GM18951 (cell line): ENCODE data around the gene NDUFA5.
"Not testable (repeated sequence)": the region's sequence is repeated elsewhere in the genome, so short reads cannot be mapped to it uniquely, and the experiment has no call there.

ENCODE experiments used
- POLR2A ChIP-seq: IDR thresholded peaks from 4 replicates; pipeline ENCODE4 v1.6.1; 2011; ENCODE audit warnings: mild to moderate bottlenecking; ENCODE audit not compliant: insufficient read length, insufficient read depth; ENCODE audit errors: extremely low read depth
- in situ Hi-C: fragments of 300-500 bp; cut with MboI; formaldehyde crosslinking; loops from one replicate; pipeline ENCODE4 v1.12.0; 2022; ENCODE audit warnings: low sequenced_read_pairs, mixed read lengths, inconsistent platforms; ENCODE audit not compliant: unreplicated experiment

NDUFA5 gene

DNA sequence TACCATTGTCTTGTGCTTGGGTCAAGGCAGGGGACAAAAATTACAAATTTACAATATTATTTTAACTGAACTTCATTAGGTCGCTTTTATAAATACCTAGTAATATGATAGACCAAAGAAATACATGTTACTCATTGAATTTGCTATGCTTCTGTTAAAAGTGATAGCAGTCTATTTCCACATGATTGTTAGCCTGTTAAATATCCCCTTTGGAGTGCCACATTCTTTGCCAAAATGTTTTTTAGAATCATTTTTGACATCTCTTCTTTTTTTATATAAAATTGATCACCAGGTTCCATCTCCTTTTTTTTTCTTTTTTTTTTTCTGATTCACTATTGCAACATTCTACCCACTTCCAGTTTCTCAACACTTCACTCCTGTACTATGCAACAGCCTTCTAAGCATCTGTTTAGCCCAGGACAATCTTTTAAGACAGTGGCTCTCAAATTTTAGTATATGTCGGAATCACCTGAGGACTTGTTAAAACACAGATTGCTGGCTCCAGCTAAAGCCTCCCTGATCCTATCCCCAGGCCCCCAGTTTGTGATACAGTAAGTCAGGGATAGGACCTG lies 16.4 kb upstream of the NDUFA5 start:
- no peak for TF ChIP-seq POLR2A
- in situ Hi-C loops = no loop called here

DNA sequence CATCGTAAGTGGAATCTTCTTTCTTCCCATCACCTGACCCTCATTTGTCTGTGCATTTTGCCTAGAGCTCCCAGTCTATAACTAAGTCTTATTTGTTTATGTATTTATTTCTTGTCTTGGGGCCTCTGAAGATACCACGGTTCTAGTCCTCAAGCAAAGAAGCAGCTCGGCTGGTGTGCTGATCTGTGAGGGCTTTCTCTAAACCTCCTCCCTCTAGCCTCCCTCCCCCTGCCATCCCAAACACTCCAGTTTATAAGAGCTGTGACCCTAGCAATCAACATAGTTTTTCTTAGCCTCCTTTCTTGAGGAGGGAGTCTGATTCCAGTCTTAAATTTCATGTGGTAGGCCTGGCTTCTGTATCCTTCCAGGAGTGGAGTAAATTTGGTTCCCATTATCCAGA lies 15.7 kb upstream of the NDUFA5 start:
- TF ChIP-seq POLR2A = no peak
- in situ Hi-C loops = no loop called here

DNA sequence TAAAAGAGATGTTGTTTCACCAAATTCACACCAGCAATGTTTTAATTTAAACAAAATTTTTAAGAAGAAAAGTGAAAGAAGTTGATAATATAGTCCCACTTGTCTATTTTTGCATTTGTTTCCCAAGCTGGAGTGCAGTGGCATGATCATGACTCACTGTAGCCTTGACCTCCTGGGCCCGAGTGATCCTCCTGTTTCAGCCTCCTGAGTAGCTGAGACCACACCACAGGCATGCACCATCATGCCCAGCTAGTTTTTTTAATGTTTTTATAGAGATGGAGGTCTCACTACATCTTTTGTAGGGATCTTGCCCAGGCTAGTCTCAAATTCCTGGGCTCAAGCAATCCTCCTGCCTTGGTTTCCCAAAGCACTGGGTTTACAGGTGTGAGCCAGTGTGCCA lies 14.1 kb upstream of the NDUFA5 start:
- in situ Hi-C loops = no loop called here
- TF ChIP-seq POLR2A = no peak

DNA sequence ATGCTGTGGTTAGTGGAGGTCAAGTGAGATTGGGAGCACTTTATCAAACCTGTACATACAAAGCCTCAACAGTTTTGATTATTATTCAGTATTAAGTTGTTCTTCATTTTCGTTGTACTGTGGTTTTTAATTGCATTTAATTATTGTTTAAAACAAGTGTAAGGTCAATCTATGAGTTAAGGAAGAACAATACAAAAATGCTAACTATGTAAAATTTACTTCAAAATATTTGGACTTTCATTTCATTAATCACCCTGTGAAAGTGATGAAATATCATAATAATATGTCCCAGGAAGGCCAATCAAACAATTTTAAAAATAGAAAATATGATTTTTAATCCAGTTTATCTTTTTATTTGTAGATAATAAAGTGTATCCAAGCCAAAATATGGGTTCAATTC lies 13.6 kb upstream of the NDUFA5 start:
- in situ Hi-C loops = no loop called here
- no peak for TF ChIP-seq POLR2A

DNA sequence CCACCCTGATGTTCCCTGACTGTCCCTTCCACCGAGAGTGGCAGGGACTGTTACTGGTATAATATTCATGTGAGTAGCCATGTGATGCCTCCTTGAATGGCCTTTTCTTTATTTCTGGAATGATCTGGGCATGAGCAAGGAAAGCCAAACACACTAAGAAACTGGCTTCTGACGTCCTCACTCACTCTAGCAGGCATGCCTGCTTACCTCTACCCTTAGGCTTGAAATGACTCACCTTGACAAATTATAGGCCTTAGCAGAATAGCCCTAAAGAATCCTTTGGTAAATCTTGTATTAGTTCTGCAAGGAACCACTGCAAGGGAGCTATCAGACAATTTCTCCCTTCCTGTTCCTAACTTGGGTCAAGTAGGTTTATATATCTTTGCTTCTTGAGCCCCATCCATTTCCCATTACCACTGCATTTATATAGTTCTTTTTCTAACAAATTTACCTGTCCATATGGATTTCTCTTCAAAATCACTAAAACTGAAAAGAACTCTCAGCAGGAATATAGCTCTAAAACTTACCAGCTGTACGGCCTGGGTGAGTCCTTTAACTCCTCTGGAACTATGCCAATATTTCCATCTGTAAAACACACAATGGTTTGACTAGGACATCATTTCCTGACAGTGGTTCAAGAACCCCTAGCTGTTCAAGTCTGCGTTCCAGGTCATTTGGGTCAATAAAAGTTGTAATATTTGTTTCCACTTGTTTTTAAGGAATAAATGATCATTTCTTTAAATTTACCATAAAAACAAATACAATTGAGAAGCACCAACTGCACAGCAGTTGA lies 13.0 kb upstream of the NDUFA5 start:
- in situ Hi-C loops = no loop called here
- TF ChIP-seq POLR2A = no peak

DNA sequence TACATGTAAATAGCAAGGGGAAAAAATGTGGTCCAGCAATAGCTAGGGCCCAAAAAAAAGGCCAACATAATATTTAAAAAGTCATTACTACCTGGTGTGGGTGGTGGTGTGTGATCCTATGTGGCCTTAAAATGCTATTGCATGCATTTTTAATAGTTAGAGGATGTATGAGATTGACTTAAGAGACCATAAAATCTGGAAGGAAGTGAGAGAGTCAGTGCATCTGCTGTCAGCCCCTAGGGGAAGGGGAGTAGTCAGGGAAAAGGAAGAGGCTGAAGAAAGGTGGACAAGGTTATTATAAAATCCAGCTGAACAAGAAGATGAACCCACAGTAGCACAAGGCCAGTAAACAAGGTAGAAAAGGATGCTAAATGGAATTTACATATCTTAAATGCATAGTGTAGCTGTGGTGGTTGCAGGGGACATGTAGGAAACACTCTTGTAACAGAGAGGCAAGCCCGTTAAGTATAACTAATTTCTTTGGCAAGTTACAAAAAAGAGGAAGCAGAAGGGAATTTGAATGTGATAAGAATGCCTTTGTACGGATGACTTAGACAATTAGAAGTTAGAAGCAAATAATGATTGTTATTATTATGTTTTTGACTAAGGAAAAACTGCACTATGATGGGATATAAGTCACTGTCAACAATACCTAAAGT lies 11.9 kb upstream of the NDUFA5 start:
- in situ Hi-C loops = no loop called here
- TF ChIP-seq POLR2A = no peak

DNA sequence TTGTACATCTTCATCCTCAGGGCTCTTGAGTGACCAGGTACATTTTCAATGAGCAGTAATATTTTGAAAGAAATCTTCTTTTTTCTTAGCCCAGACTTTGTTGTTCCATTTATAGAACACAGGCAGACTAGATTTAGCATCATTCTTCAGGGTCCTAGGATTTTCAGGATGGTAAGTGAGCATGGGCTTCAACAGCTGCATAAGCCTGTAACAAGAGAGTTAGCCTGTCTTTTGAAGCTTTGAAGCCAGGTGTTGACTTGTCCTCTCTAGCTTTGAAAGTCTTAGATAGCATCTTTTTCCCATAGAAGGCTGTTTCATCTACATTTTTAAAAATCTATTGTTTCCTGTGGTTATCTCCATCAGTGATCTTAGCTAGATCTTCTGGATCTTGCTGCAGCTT lies 4.5 kb upstream of the NDUFA5 start:
- no peak for TF ChIP-seq POLR2A
- in situ Hi-C loops = no loop called here

DNA sequence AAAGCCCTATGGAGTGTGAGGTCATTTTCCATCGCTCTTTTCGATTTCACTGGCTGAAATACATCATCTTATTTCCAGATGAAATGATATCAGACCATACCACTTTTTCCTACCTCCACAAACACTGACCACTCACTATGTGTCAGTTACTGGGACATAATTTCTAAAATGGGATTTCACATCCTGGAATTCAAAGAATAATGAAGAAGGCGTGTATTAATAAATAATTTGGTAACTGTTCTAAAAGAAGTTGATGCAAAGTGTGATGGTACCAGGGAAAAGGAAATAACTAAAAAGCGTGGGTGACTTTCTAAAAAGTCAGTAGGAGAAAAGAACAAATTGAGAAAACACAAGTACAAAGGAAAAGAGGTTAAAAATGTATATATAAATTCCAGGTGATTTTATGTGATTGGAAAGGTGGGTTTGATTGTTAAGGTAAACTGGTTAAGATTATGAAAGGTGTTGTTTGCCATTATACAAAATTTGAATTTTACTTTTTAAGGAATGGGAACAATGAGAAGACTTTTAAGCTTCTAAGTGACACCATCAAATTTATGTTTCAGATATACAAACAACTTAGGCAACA lies 764 bp upstream of the NDUFA5 start:
- no peak for TF ChIP-seq POLR2A
- in situ Hi-C loops = no loop called here

DNA sequence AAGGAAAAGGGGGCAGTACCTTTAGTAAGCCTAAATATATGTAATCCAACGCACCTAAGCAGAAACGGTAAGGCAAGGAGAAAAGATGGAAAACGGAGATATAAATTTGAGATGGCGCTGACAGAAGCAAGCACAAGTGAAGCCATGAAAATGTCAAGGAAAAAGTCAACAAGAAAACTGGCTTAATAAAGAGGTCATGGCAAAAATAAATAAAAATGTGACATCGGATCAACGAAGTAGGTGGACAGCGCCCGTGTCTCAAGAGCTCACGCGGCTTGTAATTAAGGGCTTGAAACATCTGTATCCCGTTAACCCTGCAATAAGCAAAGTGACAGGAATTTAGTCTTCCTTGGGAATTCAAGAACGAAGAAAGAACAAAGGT lies 611 bp downstream of the NDUFA5 start:
- no peak for TF ChIP-seq POLR2A
- in situ Hi-C loops = no loop called here

DNA sequence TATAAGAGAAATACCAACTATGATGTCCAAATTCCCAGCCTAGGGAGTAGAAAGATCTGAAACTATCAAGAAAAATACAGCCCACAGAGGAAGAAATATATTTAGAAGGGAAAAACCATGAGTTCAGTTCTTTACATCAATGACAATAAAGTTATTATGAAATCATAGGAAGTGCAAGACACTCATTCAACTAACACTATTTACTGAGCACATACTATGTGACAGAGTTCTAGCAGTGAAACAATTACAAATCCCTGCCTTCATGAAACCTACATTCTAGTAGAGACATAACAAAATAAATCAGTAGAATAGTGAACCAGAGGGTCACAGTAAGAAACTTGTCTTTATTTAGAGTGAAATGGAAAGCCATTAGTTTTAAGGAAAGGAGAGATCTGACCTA lies 2.1 kb downstream of the NDUFA5 start:
- no peak for TF ChIP-seq POLR2A
- in situ Hi-C loops = no loop called here

DNA sequence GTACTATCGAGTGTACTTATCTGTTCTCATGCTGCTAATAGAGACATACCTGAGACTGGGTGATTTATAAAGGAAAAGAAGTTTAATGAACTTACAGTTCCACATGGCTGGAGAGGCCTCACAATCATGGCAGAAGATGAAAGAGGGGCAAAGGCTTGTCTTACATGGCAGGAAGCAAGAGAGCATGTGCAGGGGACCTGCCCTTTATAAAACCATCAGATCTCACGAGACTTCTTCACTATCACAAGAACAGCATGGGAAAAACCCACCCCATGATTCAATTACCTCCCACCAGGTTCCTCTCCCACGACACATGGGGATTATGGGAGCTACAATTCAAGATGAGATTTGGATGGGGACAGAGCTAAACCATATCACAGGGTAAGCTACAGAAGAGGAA lies 4.5 kb downstream of the NDUFA5 start:
- in situ Hi-C loops = no loop called here
- TF ChIP-seq POLR2A = no peak

DNA sequence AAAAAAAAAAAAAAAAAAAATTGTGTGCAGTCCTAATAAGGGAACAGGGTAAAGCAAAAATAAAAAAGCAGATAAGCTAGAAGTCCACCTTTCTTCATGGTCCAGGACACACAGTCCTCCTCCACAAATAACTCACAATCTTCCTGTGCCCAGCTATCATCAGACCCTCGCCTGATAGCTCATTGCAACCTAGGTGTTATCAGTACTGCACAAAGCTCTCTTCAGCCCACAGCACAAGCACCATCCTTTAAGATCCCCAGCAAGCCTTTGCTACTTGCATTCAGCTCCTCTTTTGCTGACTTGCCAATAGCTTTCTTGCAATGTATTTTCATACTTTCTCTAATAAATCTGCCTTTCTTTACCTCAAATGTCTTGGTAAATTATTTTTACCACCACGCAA lies 5.0 kb downstream of the NDUFA5 start:
- in situ Hi-C loops = no loop called here
- TF ChIP-seq POLR2A = no peak

DNA sequence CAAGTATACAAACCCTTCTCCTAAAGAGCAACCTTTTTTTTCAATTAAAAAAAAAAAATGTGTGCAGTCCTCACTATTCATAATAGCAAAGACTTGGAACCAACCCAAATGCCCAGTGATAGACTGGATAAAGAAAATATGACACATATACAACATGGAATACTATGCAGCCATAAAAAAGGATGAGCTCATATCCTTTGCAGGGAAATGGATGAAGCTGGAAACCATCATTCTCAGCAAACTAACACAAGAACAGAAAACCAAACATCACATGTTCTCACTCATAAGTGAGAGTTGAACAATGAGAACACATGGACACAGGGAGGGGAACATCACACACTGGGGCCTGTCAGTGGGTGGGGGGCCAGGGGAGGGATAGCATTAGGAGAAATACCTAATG lies 5.5 kb downstream of the NDUFA5 start:
- in situ Hi-C loops = not testable (repeated sequence)

DNA sequence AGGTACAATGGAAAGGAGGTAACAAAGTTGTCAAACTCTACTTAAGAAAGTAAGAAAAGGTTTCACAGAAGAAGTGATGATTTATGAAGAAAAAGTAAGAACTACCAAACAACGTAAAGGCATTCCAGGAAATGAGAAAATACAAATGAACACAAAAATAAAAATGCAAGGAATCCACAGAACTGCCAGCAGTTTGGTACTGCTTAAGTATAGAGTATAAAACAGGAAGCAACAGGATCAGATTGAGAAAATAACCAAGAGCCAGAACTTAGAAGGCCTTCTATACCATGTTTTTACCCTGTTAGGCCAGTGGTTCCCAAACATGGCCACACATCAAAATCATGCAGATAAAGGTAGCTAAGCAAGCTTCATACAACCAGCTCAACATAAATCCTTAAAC lies 9.2 kb downstream of the NDUFA5 start:
- in situ Hi-C loops = no loop called here
- TF ChIP-seq POLR2A = no peak

DNA sequence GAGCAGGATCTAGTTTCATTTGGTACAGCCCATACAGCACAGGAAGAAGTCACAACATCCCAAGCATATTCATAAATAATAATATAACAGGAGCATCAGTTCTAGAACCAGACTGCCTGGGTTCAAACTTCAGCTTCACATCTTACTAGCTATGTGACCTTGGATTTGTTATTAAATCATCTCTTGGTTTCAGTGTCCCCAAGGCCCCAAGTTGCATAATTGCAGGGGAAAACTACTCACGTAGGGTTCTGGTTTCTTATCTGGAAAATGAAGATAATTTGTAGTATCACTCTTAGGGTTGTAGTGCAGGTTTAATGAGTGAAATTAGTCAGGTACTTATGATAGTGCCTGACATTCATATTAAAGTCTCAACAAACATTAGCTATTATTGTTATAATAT lies 17.7 kb downstream of the NDUFA5 start:
- in situ Hi-C loops = no loop called here
- TF ChIP-seq POLR2A = no peak
